ENCODE measurements around the gene VRK1.

The VRK1 gene

GRCh38 chr14:96792591-96792990 lies 4.6 kb upstream of the VRK1 start:
- DNase-seq: no peak

- DNase-seq: no peak
Observed at GRCh38 chr14:96793547-96793946, 3.6 kb upstream of the VRK1 start.

- no peak for DNase-seq
Observed at GRCh38 chr14:96795109-96795828, 1.9 kb upstream of the VRK1 start.

GRCh38 chr14:96797582-96798349 lies 584 bp downstream of the VRK1 start:
- DNase-seq: peak; percentile 76

DNA sequence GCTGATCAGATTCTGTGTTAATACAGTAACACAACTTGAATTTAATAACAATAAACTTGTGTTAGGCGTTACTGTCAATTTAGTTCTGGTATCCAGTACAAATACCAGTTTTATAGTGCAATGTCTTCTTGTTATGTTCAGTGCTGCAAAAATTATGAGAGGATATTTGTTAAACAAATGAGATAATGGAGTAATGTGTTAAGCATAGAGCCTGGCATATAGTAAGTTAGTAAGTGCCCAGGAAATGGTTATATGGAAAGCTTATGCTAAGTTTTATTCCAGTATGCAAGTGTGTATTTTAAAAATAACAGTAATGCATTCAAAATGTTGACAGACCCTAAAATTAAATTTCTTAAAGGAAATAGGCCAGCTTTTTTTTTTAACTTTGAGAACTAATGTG lies 1.8 kb downstream of the VRK1 start:
- no peak for DNase-seq

- DNase-seq: no peak
Observed at GRCh38 chr14:96799489-96800054, 2.4 kb downstream of the VRK1 start.

- no peak for DNase-seq
Observed at GRCh38 chr14:96801931-96802330, 4.7 kb downstream of the VRK1 start.

DNA sequence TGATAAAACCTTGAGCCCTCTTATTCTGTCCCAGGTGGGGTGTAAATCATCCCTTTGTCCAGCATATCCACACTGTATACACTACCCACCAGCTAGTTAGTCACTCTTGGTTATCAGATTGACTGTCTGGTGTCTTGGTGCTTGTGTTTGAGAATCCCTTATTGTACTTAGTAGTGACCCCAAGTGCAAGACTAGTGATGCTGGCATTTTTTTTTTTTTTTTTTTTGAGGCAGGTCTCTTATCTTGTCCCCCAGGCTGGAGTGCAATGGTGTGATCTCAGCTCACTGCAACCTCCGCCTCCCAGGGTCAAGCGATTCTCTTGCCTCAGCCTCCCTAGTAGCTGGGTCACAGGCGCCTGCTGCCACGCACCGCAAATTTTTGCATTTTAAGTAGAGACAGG lies 5.8 kb downstream of the VRK1 start:
- no peak for DNase-seq

DNA sequence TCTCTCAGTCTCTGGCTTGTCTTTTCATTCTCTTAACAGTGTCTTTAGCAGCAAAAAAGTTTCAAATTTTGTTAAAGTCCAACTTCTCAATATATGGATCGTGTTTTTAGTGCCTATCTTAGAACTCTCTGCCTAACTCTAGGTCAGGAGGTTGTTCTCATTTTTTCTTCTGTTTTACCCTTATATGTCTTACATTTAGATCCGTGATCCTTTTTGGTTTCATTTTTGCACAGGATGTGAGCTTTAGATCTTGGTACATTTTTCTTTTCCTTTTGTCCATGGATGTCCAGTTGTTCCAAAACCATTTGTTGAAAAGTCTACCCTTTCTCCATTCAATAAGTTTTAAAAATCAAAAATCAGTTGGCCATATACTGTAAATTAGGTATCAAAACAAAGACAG lies 6.8 kb downstream of the VRK1 start:
- DNase-seq: no peak

DNA sequence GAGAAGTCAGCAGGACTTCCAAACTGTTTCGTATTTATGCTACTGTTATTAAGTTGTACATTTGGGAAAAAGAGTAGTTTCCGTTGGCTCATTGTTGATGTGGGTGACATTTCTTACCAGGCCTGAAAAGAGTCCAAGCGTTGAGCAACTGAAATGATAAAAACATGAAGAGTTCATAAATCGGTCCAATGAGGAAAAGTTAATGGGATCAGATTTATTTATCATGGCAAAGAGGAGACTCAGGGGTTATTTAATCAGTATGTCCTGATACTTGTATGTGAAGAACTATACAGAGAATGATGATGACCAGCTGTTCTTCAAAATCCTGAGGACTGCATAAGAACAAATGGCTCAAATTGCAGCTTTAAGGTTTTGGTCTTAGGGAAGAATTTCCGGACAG lies 7.7 kb downstream of the VRK1 start:
- no peak for DNase-seq

DNA sequence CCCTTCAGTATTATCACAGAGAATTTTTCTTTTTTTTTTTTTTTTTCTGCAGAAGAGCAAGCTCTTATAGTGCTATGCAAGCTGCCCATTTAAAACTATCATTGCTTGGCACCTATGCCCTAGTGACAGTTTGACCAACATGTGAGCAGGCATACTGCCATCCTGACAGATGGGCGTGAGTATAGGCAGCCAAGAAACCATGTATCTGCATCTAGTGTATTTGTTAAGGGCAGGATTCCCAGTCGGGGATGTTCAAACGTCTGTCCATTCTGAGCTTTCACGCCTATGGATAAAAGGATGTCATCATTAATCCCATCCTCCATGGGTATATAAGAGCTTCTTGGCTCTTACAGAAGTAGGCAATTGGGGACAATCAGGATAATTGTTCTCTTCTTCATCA lies 8.8 kb downstream of the VRK1 start:
- DNase-seq: no peak

GRCh38 chr14:96806836-96807235 lies 9.7 kb downstream of the VRK1 start:
- DNase-seq: no peak

- no peak for DNase-seq
Observed at GRCh38 chr14:96808619-96809406, 11.6 kb downstream of the VRK1 start.

- no peak for DNase-seq
Observed at GRCh38 chr14:96811265-96811664, 14.1 kb downstream of the VRK1 start.

- no peak for DNase-seq
Observed at GRCh38 chr14:96811985-96812667, 14.9 kb downstream of the VRK1 start.

- DNase-seq: no peak
Observed at GRCh38 chr14:96816281-96816680, 19.1 kb downstream of the VRK1 start.

GRCh38 chr14:96817750-96818666 lies 20.8 kb downstream of the VRK1 start:
- no peak for DNase-seq

DNA sequence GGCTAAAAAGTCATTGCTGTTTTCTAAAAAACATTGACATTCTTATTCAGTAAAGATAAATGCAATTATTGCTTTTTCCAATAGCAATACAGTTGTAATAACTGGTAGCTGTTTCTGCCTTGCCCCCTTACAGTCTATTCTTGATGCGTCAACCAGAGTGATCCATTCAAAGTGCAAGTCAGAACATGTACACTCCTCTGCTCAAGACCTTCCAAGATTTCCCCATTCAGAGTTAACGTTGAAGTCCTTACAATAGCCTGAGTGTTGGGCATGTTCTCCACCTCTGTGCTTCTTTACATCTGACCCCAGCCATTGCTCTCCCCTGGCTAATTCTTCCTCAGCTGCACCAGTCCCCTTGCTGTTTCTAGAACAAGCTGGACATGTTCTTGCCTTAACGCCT lies 24.3 kb downstream of the VRK1 start:
- DNase-seq: no peak

GRCh38 chr14:96823652-96824051 lies 26.5 kb downstream of the VRK1 start:
- DNase-seq: no peak

DNA sequence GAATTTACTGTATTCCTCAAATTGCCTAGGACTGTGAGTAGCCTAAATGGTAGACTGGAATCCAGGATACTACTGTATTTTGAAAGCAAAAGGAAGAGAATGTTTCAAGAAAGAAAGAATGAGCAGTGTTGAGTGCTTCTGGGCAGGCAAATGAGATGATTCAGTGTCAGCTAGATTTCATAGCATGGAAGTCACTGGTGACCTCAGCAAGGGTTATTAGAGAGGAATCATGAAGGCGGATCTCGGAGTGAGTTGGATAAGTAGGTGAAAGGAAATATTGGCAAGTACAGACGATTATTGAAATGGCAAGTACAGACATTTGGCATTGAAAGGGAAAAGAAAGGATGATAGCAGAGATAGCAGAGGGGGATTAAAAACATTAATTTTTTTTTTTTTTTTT lies 27.1 kb downstream of the VRK1 start:
- DNase-seq: no peak

DNA sequence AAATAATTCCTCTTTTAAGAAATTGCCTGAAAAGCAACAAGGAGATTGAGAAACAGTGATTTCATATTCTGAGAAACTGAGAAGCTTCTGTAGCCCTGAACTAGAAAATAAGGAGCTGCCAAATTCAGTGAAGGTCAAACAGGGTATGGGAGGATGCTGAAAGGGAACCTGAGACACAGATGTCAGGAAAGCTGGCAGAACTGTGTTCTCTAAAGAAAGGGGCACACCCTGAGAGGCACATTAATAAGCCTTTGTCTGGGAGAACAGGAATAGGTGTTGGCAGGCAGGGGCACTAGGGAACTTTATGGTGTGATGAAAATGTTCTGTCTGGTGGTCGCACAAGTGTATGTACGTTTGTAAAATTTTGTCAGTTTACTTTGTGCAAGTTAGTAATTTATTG lies 29.6 kb downstream of the VRK1 start:
- no peak for DNase-seq

- DNase-seq: no peak
Observed at GRCh38 chr14:96827290-96827689, 30.1 kb downstream of the VRK1 start.

Data from activated CD8-positive, alpha-beta memory T cell treated with anti-CD3 and anti-CD28 coated beads, Interleukin-2, amount 50 U/mL, for 48 hours (primary cell).